KOPT-K1 (cell line): Measurements from ENCODE around the gene ASB16.
"Not testable (repeated sequence)": the region's sequence is repeated elsewhere in the genome, so short reads cannot be mapped to it uniquely, and the experiment has no call there.

Experiments
- H3K27ac ChIP-seq: fragments of 200-600 bp; sonication (generic); 2 replicates; pipeline ENCODE4 v1.5.1; 2016; ENCODE audit warnings: antibody characterized with exemption, mild to moderate bottlenecking, low read depth, low read length; ENCODE audit not compliant: poor library complexity, severe bottlenecking
- H3K36me3 ChIP-seq: fragments of 200-600 bp; sonication (generic); 2 replicates; pipeline ENCODE4 v1.5.1; 2017; ENCODE audit warnings: antibody characterized with exemption, mild to moderate bottlenecking, low read length, moderate library complexity; ENCODE audit not compliant: insufficient read depth
- H3K9me3 ChIP-seq: fragments of 200-600 bp; sonication (generic); 2 replicates; pipeline ENCODE4 v1.5.1; 2017; ENCODE audit warnings: antibody characterized with exemption, low read length, mild to moderate bottlenecking; ENCODE audit not compliant: insufficient read depth, poor library complexity, severe bottlenecking

Gene ASB16

DNA sequence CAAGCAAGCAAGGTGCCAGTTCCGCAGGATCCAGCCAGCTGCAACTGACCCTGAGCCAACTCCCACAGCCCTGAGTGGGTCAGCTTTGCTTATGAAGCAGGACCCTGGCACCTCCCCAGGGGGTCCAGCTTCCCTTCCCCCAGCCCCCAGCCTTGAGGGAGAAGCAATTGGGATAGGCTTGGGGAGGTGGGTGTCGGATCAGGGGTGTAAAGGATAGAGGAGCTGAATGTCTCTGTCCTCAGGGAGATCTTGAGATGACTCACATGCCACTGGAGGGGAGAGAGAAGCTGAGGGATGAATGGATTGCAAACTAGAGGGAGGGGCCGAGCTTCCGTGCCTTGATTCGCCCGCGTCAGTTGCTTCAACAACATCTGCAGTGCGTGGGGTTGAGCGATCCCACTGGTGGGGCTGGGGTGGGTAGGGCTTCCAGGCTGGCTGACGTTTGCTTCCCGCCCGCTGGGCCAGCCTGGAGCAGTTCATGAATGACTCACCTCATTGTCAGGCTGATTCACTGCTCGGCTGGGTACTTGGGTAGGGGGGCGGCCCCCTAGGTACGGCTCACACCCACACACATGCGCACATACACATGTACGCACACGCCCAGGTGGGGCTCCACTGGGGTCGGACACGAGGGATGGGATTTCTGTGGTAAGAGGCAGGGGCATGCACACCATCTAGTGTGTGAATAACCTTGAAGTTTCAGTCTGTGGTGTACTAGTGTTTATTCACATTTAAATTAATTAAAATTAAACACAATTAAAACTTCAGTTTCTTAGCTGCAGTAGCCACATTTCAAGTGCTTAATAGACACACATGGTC, 32.4 kb upstream of the ASB16 start:
- H3K36me3 ChIP-seq, result no peaks in the 10 kb centered on the region
- H3K27ac ChIP-seq, result no peak overlapping the region
- no peaks in the 10 kb centered on the region for H3K9me3 ChIP-seq

DNA sequence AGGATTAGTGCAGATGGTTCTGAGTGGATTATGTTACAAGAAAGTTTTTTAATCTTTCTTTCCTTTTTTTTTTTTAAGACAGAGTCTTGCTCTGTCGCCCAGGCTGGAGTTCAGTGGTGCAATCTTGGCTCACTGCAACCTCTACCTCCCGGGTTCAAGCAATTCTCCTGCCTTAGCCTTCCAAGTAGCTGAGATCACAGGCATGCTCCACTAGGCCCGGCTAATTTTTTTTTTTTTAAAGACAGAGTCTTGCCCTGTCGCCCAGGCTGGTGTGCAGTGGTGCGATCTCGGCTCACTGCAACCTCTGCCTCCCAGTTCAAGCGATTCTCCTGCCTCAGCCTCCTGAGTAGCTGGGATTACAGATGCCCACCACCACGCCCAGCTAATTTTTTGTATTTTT, 26.6 kb upstream of the ASB16 start:
- H3K36me3 ChIP-seq, result peaks cover 43% of the 10 kb centered on the region
- not testable (repeated sequence) for H3K9me3 ChIP-seq, H3K27ac ChIP-seq

DNA sequence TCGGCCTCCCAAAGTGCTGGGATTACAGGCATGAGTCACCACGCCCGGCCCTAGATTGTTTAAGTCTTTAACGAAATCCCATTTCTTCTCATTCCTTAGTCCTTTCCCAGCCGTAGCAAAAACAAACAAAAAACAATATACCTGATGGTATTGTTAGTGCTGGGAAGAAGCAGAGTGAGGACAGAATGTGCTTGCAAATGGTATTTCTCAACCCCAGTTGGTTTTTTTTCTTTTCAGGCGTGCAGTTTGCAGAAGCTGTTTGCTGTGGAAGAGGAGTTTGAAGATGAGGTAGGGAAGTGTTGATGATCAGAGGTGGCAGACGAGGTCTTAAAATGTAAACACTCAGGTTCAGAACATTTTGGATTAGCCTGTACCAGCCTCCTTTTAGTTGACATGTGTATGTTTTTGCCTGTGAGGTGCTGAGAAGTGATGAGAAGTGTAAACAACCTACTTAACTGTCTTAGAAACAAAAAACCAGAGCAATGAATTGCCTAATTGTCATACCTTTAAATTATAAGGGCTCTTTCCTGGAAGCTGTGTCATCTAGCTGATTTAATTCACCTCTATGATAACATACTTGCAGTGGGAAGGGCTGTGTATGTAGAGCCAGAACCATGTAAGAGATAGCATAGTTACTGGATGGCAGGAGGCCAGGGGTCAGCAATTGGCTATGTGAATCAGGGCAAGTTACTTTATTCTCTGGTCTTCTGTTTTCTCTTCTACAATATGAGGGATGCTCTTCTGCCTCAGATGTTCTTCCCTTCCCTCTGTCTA, 25.4 kb upstream of the ASB16 start:
- no peak overlapping the region for H3K27ac ChIP-seq
- no peaks in the 10 kb centered on the region for H3K9me3 ChIP-seq
- H3K36me3 ChIP-seq, result peaks cover 55% of the 10 kb centered on the region

DNA sequence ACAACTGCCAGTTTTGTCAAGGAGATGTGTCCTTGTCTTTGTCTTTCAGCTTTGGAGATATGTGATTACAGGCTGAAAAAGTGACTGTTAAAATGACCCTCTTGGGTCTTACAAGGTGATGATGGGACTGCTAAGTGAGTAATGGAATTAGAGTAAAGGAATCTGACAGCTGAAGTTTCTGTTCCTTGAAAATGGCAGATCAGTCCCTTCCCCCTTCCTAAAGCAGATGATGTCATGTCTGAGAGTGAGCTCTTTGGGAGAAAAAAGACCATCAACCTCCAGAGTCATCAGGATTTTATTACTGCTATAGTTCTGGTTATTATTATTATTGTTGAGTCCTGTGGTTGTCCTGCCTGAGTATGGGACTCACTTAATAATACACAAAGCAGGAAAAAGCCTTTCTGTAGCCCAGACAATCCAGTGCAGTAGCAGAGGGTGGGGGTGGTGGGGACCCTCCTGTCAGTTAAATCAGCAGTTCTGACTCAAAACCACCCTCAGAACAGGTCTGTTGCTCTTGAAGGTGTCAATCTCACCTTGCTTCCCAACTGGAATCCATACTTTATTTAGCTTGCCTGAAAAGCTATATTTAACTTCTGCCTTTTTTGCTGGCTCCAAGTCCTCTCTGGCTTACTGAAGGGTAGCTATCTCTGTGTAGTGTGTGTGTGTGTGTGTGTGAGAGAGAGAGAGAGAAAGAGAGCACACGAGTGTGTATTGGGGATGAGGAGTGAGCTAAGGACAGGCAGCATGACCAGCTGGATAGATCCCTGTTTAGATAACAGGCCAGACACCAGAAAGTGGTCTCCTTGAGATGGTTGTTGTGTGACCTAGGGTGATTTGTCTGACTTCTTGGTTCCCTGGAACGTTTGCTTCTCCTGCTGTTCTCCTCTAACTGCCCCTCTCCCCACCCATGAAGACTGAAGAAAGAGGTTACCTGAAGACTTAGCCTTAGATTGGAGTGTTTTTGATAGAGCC, 23.8 kb upstream of the ASB16 start:
- H3K36me3 ChIP-seq, result peaks cover 69% of the 10 kb centered on the region

DNA sequence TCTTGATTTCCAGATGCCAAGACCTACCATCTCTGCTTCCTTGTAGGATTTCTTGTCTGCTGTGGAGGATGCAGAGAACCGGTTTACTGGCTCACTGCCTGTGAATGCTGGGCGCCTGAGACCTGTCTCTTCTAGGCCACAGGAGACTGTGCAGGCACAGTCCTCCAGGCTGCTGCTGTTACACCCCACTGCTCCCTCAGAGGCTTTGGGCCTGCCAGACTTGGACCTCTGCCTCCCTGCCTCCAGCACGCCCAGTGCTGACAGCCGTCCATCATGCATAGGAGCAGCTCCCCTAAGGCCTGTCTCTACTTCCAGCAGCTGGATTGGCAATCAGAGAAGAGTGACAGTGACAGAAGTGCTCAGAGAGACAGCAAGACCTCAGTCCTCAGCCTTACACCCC, 22.7 kb upstream of the ASB16 start:
- H3K9me3 ChIP-seq, result no peaks in the 10 kb centered on the region
- no peak overlapping the region for H3K27ac ChIP-seq
- H3K36me3 ChIP-seq, result peaks cover 79% of the 10 kb centered on the region

More for the DNA sequence above, 23.8 kb upstream of the ASB16 start:
- Histone ChIP-seq H3K27ac (no peak overlapping the region), H3K9me3 (no peaks in the 10 kb centered on the region)

DNA sequence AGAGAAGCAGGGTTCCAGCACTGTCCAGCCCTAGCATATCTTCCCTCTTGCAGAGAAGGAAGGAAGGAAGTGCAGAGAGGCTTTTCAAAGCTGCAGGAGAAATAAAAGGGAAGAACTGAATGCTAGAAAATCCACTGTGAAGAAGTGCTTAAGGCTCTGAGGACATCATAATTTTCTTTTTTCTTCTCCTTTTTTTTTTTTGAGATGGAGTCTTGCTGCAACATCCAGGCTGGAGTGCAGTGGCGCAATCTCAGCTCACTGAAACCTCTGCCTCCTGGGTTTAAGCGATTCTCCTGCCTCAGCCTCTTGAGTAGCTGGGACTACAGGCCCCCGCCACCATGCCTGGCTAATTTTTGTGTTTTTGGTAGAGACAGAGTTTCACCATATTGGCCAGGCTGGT, 21.4 kb upstream of the ASB16 start:
- peaks cover 84% of the 10 kb centered on the region for H3K36me3 ChIP-seq
- not testable (repeated sequence) for H3K27ac ChIP-seq, H3K9me3 ChIP-seq

DNA sequence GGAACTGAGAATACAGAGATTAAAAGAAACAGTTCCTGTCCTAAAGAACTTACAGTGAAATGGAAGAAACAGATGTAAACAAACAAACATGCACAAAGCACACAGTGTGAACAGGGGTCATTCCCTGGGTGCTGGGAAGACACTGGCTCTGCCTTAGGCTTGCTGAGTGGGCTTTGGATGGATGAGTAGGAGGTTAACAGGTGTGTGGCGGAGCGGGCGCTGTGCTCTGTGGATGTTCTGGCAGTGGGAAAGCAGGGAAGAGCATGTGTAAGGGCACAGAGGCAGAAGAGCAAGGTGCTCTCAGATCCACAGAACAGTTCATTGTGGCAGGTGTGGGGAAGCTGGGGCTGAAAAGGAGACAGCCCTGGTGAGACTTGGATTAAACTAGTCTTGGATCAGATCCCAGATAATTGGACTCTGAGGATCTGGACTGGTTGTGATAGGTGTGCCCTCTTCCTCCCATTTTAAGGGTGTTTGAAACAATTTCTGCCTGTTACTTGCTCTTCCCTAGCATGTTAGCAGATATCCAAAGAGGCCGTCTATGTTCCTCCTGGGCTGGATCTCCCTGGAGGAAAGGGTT, 20.7 kb upstream of the ASB16 start:
- Histone ChIP-seq H3K27ac (no peak overlapping the region), H3K36me3 (peaks cover 89% of the 10 kb centered on the region), H3K9me3 (no peaks in the 10 kb centered on the region)

DNA sequence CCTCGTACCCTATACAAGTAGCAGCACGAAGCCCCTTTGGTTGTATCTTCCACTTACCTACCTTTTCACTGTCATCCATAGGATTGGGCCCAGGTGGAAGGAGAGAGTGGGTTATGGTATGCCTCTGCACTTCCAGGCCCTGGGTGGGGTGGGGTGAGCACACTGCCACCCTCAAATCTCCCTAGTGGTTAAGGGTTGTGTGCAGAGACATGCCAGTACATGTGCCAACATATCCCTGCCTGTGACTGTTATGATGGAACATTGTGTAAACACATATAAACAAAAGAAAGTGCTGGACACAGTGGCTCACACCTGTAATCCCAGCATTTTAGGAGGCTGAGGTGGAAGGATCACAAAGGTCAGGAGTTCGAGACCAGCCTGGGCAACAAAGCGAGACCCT, 17.6 kb upstream of the ASB16 start:
- H3K27ac ChIP-seq, result no peak overlapping the region
- H3K36me3 ChIP-seq, result peaks cover 80% of the 10 kb centered on the region

DNA sequence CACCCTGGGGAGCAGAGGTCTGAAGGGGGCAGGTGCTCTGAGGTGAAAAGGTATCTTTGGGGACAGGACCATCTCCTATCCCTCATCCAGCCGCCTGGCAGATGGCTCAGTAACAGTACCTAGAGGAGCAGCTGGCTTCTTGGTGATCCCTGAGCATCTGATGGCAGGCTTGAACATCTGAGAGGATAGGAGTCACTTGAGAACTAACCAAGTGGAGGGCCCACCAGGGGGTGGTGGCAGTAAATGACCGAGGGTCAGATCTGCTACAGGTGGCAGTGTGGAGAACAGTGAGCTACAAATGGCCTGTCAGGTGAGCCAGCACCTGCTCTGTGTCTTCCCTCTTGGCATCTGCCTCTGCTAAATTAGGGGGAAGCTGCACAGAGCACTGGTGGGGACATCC, 15.0 kb upstream of the ASB16 start:
- Histone ChIP-seq H3K27ac (no peak overlapping the region), H3K9me3 (no peaks in the 10 kb centered on the region), H3K36me3 (peaks cover 76% of the 10 kb centered on the region)

More for the DNA sequence above, 17.6 kb upstream of the ASB16 start:
- no peaks in the 10 kb centered on the region for H3K9me3 ChIP-seq

DNA sequence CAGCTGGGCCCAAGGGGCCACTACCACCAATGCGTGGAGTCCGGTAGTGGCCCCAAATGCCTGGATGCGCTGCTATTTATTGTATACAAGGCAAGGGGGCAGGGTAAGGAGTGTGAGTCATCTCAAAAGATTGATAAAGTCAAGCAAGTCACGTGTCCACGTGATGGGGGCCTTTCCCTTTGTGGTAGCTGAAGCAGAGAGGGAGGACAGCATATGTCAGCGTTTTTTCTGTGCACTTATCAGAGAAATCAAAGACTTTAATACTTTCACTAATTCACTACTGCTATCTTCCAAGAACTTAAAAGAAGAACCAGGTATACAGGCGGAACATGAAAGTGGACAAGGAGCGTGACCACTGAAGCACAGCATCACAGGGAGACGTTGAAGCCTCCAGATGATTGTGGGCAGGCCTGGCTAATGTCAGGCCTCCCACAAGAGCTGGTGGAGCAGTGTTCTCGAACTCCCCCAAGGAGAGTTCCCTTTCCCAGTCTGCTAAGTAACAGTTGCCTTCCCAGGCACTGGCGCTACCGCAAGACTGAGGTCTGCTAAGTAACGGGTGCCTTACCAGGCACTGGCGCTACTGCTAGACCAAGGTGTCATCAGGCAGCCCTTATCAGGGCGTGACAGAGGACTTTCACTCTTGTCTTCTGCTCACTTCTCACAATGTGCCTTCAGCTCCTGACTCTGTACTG, 10.8 kb upstream of the ASB16 start:
- H3K36me3 ChIP-seq, result peaks cover 65% of the 10 kb centered on the region
- H3K27ac ChIP-seq, result no peak overlapping the region
- no peaks in the 10 kb centered on the region for H3K9me3 ChIP-seq

DNA sequence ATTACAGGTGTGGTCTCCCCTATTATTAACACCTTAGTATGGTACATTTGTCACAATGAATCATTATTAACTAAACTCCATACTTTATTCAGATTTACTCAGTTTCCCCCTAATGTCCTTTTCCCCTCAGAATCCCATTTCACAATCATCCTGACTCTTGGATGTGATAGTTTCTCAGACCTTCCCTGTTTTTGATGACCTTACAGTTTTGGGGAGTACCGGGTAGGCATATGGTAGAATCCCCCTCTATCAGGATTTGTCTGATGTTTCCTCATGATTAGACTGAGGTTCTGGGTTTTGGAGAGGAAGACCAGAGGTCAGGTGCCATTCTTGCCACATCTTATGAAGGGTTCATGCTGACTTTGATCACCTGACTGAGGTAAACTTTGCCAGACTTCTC, 6.0 kb upstream of the ASB16 start:
- no peaks in the 10 kb centered on the region for H3K9me3 ChIP-seq
- H3K27ac ChIP-seq, result no peak overlapping the region
- peaks cover 26% of the 10 kb centered on the region for H3K36me3 ChIP-seq

DNA sequence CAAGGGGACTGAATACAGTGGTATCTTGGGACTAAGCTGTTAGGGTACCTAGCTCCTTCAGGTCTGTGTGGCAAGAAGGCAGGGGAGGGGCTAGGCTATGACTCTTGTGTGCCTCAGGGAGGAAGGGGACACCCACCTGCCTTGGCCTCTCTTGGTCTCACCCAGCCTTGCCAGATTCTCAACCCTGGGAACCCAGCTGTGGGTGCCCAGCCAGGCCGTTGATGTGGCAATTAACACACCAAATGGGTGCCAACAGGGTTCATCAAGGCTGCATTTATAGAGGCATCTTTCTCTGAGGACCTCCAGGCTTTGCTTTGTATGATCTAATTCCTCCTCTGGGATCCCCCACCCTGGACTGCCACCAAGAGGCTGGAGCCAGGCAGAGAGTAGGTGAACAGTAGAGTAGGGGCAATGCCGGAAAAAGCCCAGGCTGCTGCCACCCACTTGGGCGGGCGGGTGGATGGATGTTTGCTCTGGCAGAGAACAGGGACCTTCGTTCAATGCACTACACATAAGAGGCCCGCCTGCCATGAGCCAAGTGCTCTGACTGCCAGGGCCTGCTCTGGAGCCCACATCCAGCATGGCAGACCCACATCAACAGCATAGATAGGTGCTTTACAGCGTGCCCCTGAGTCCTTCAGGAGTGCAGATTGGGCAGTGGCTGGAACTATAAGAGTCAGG, 3.2 kb upstream of the ASB16 start:
- Histone ChIP-seq H3K36me3 (peaks cover 5% of the 10 kb centered on the region; the same call in 1 of the 2 replicates), H3K9me3 (no peaks in the 10 kb centered on the region), H3K27ac (no peak overlapping the region)

DNA sequence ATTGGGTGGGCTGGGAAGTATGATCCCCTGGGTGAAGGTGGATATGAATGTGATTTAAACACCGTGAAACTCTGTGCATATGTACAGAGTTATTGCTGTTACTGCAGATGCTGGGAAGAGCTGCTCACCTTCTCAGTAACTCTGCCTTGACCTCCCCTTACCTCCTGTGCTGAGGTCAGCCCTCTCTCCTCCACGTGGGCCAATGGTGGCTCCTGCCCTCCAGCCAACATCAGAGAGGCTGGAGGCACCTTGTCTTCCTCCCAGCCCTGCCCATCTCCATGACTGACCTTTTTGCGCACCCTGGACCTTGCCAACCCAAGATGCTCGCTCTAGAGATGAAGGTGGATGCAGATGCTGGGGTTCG, 387 bp upstream of the ASB16 start:
- Histone ChIP-seq H3K36me3 (peaks cover 6% of the 10 kb centered on the region; the same call in 1 of the 2 replicates), H3K9me3 (no peaks in the 10 kb centered on the region), H3K27ac (no peak overlapping the region)
